RKO (cell line): Measurements from ENCODE around the gene RFC2.

Experiments
- DNase-seq: peaks from one replicate; pipeline ENCODE4 v3.0.0-alpha.2; 2016; ENCODE audit warnings: low spot score

The RFC2 gene

GRCh38 chr7:74254129-74254857, at the start of gene RFC2:
TSS of gene RFC2 (minus strand) at chr7:74254399. CDS start at chr7:74254383, 16 bp downstream.
- peak; percentile 95 for DNase-seq

GRCh38 chr7:74302745-74303221, 48.6 kb upstream of the RFC2 start:
- DNase-seq, result no peak

- no peak for DNase-seq
These were observed 46.7 kb upstream of the RFC2 start for GRCh38 chr7:74300926-74301325.

- no peak for DNase-seq
These were observed 45.2 kb upstream of the RFC2 start for GRCh38 chr7:74299401-74299800.

- DNase-seq, result no peak
These were observed 43.5 kb upstream of the RFC2 start for GRCh38 chr7:74297516-74298233.

- DNase-seq, result no peak
These were observed 40.2 kb upstream of the RFC2 start for GRCh38 chr7:74294191-74294998.

GRCh38 chr7:74293577-74293908, 39.3 kb upstream of the RFC2 start:
- no peak for DNase-seq

- DNase-seq, result no peak
These were observed 38.8 kb upstream of the RFC2 start for GRCh38 chr7:74292757-74293576.

GRCh38 chr7:74291535-74291934, 37.3 kb upstream of the RFC2 start:
- no peak for DNase-seq

GRCh38 chr7:74290981-74291441, 36.8 kb upstream of the RFC2 start:
- DNase-seq, result no peak

- no peak for DNase-seq
These were observed 36.4 kb upstream of the RFC2 start for GRCh38 chr7:74290553-74290950.

GRCh38 chr7:74289659-74290552, 35.7 kb upstream of the RFC2 start:
- DNase-seq, result peak; percentile 54

- DNase-seq, result peak; percentile 82
These were observed 34.9 kb upstream of the RFC2 start, which contains the start of gene CLIP2 for GRCh38 chr7:74289018-74289658. TSS of gene CLIP2 (plus strand) at chr7:74289407. CDS start at chr7:74317547, 28,140 bp downstream.

- no peak for DNase-seq
These were observed 34.1 kb upstream of the RFC2 start for GRCh38 chr7:74288034-74288881.

- DNase-seq, result no peak
These were observed 33.3 kb upstream of the RFC2 start for GRCh38 chr7:74287303-74288033.

GRCh38 chr7:74286131-74286530, 31.9 kb upstream of the RFC2 start:
- no peak for DNase-seq

- DNase-seq, result no peak
These were observed 30.6 kb upstream of the RFC2 start for GRCh38 chr7:74284781-74285259.

GRCh38 chr7:74283858-74284447, 29.8 kb upstream of the RFC2 start:
- DNase-seq, result peak; percentile 62
